Measurements from ENCODE around the gene CDC25B.
A peak's percentile ranks its signal among the peaks of the same experiment; 100 is the strongest.
"Not testable (repeated sequence)": the region's sequence is repeated elsewhere in the genome, so short reads cannot be mapped to it uniquely, and the experiment has no call there.

The CDC25B gene

GRCh38 chr20:3840201-3840600 lies 44.1 kb downstream of the CDC25B start:
- not testable (repeated sequence) for DNase-seq

- no peak for DNase-seq
Measured at GRCh38 chr20:3842348-3842930, 46.3 kb downstream of the CDC25B start.

- DNase-seq = no peak
Measured at GRCh38 chr20:3843490-3843889, 47.4 kb downstream of the CDC25B start.

- DNase-seq = not testable (repeated sequence)
Measured at GRCh38 chr20:3843990-3844619, 48.0 kb downstream of the CDC25B start.

GRCh38 chr20:3846378-3846739 lies 50.2 kb downstream of the CDC25B start:
- no peak for DNase-seq

GRCh38 chr20:3846740-3847428 lies 50.8 kb downstream of the CDC25B start, which contains the start of gene MAVS:
TSS of gene MAVS (plus strand) at chr20:3846834. CDS start at chr20:3854625, 7,791 bp downstream.
- DNase-seq = peak; percentile 84 to 86

GRCh38 chr20:3847429-3847940 lies 51.4 kb downstream of the CDC25B start:
- DNase-seq = no peak

- DNase-seq = no peak
Measured at GRCh38 chr20:3848565-3848964, 52.5 kb downstream of the CDC25B start.

GRCh38 chr20:3854462-3854871 lies 58.4 kb downstream of the CDC25B start:
- DNase-seq = no peak
